ENCODE data around the gene GAK.
"Not testable (repeated sequence)": the region's sequence is repeated elsewhere in the genome, so short reads cannot be mapped to it uniquely, and the experiment has no call there.

Gene GAK

DNA sequence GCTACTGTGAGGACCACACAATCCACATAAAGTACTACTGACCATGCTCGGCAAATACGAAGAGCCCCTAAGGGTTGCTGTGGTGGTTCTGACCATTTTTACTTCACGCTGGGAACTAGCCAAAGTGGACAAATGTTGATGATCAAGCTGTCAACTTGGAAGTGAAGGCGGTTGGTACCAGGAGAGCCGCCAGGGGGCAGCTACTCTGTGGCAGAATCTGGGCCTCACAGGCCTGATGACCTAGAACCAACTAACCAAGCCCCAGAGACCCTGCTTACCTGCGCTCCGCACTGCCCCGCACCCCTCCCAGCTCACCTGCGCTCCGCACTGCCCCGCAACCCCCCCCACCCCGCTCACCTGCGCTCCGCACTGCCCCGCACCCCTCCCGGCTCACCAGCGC lies 5.6 kb downstream of the GAK start:
- no peak for FAIRE-seq
- no peak for DNase-seq (ENCODE audit: insufficient read length, low spot score)
- TF ChIP-seq, protein P1, sequence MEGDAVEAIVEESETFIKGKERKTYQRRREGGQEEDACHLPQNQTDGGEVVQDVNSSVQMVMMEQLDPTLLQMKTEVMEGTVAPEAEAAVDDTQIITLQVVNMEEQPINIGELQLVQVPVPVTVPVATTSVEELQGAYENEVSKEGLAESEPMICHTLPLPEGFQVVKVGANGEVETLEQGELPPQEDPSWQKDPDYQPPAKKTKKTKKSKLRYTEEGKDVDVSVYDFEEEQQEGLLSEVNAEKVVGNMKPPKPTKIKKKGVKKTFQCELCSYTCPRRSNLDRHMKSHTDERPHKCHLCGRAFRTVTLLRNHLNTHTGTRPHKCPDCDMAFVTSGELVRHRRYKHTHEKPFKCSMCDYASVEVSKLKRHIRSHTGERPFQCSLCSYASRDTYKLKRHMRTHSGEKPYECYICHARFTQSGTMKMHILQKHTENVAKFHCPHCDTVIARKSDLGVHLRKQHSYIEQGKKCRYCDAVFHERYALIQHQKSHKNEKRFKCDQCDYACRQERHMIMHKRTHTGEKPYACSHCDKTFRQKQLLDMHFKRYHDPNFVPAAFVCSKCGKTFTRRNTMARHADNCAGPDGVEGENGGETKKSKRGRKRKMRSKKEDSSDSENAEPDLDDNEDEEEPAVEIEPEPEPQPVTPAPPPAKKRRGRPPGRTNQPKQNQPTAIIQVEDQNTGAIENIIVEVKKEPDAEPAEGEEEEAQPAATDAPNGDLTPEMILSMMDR (IDR thresholded peaks at IDR 0.05; ENCODE audit: insufficient read depth, missing control alignments): no peak

DNA sequence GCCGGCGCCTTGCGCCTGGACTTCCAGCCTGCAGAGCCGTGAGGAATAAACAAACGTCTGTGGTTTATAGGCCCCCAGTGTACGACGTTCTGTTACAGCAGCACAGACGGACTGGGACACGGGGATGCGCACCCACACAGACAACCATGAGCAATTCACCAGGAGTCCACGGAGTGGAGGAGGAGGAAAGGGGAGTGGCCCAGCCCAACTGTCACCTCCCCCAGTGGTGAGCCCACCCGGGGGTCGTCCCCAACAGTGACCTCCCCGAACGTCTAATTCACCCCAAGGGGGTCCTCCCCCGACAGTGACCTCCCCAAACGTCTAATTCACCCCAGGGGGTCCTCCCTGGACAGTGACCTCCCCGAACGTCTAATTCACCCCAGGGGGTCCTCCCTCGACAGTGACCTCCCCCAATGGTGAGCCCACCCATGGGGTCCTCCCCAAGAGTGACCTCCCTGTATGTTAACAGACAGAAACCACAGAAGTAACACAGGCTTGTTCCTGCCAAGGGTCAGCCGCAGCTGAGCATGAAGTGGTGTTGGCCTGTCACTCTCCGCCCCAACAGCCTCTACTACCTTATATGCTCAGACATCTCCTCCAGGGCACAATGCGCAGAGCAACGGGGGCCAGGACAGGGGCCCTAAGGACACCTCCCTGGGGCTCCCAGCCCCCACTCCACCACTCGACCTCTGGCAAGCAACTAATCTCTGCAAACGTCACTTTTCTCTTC lies 6.2 kb downstream of the GAK start:
- FAIRE-seq: no peak
- TF ChIP-seq, protein P1 (IDR thresholded peaks at IDR 0.05; ENCODE audit: insufficient read depth, missing control alignments): no peak
- DNase-seq (ENCODE audit: insufficient read length, low spot score): no peak

DNA sequence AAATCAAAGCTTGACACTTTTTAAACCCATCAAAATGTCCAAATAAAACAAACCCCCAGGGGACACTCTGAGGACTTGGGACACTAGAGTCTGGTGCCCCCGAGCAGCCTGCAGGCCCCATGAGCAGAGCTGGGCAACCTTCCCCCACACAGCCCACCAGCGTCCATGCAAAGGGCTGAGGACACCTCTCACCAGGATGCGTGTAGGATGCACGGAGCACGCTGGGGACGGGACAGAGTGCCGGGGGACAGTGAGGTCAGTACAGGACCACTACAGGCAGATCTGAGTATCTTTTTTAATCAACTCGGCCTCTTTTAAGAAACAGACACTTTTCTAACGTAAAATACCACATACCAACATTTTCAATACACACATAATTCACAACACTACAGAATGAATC lies 6.9 kb downstream of the GAK start:
- no peak for FAIRE-seq
- DNase-seq (ENCODE audit: insufficient read length, low spot score): no peak
- TF ChIP-seq, protein P1 (IDR thresholded peaks at IDR 0.05; ENCODE audit: insufficient read depth, missing control alignments): no peak

DNA sequence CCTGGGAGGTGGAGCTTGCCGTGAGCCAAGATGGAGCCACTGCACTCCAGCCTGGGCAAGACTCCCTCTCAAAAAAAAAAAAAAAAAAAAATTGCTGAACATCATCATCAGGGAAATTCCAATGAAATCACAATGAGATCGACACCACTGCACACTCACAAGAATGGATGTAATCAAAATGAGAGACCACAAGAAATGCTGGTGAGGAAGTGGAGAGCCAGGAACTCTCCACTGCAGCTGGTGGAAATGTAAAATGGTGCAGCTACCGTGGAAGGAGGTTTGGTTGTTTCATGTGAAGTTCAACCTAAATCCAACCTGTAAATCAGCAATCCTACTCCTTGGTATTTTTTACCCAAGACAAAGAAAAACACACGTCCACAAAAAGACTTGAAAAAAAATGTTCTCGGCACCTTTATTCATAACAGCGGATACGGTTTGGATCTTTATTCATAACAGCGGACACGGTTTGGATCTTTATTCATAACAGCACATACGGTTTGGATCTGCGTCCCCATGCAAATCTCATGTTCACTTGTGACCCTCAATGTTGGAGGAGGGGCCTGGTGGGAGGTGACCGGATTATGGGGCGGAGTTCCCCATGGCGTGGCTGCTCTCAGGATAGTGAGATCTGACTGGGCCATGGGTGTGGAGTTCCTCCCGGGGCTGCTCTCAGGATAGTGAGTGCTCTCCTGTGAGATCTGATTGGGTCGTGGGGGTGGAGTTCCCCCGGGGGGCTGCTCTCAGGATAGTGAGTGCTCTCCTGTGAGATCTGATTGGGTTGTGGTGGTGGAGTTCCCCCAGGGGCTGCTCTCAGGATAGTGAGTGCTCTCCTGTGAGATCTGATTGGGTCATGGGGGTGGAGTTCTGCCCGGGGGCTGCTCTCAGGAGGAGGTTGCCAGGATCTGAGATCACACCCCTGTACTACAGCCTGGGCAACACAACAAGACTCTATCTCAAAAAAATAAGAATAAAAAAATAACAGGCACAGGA lies 7.7 kb downstream of the GAK start:
- no peak for DNase-seq (ENCODE audit: insufficient read length, low spot score)
- TF ChIP-seq, protein P1 (IDR thresholded peaks at IDR 0.05; ENCODE audit: insufficient read depth, missing control alignments): no peak
- FAIRE-seq: no peak

DNA sequence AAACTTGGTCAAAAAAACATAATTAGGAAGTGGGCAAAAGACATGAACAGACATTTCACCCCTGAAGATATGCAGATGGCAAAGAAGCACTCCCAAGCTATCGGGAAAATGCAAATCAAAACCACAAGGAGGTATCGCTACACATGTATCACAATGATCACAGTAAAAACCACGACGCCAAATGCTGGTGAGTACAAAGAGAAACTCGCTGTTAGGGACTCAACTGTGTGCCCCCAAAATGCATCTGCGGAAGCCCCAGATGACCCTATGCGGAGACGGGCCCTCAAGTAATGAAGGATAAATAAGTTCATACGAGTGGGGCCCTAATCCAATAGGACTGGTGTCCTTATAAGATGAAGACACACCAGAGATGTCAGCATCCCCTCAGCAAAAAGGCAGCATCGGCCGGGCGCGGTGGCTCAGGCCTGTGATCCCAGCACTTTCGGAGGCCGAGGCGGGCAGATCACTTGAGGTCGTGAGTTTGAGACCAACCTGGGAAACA lies 10.2 kb downstream of the GAK start:
- TF ChIP-seq, protein P1 (IDR thresholded peaks at IDR 0.05; ENCODE audit: insufficient read depth, missing control alignments): no peak
- FAIRE-seq (no peak), DNase-seq (ENCODE audit: insufficient read length, low spot score) (no peak)

DNA sequence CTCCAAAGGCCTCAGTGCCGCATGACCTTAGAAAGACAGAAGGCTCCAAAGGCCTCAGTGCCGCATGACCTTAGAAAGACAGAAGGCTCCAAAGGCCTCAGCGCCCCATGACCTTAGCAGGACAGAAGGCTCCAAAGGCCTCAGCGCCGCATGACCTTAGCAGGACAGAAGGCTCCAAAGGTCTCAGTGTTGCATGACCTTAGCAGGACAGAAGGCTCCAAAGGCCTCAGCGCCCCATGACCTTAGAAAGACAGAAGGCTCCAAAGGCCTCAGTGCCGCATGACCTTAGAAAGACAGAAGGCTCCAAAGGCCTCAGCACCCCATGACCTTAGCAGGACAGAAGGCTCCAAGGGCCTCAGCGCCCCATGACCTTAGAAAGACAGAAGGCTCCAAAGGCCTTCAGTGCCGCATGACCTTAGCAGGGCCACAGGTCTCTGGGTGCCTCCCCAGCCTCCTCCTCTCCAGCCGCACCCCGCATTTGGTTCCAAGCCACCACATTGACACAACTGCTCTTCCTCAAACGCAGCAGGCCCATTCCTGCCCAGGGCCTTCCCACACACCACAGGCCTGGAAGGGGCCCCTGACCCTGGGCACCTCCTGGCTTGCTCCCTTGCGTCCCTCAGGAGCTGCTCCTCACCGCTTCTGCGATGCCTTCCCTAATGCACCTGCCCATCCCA lies 13.0 kb downstream of the GAK start:
- not testable (repeated sequence) for DNase-seq (ENCODE audit: insufficient read length, low spot score); FAIRE-seq

DNA sequence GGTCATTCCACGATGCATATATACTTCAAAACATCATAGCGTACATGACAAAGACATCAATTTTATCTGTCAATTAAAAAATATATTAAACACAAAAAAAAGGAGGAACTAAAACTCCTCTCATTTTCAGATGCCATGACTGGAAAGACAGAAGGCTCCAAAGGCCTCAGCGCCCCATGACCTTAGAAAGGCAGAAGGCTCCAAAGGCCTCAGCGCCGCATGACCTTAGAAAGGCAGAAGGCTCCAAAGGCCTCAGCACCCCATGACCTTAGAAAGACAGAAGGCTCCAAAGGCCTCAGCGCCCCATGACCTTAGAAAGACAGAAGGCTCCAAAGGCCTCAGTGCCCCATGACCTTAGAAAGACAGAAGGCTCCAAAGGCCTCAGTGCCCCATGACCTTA lies 13.5 kb downstream of the GAK start:
- not testable (repeated sequence) for FAIRE-seq; DNase-seq (ENCODE audit: insufficient read length, low spot score)

All from D721Med (cell line).